ENCODE measurements around the gene RGPD3.
A peak's percentile ranks its signal among the peaks of the same experiment; 100 is the strongest.
"Not testable (repeated sequence)": the region's sequence is repeated elsewhere in the genome, so short reads cannot be mapped to it uniquely, and the experiment has no call there.

Gene RGPD3

GRCh38 chr2:106468107-106468506 is at the start of gene RGPD3:
Gene RGPD3 (minus strand): TSS chr2:106468413. CDS start chr2:106468288, 125 bp downstream.
- in situ Hi-C loops (cut with MboI; ENCODE audit: low pct_unique_long_range_greater_than_20kb, low sequenced_read_pairs); DNase-seq: not testable (repeated sequence)

- in situ Hi-C loops (cut with MboI; ENCODE audit: low pct_unique_long_range_greater_than_20kb, low sequenced_read_pairs) = no loop called here
- DNase-seq = no peak
These were observed 49.1 kb upstream of the RGPD3 start for GRCh38 chr2:106517329-106517728.

- DNase-seq = no peak
- in situ Hi-C loops (cut with MboI; ENCODE audit: low pct_unique_long_range_greater_than_20kb, low sequenced_read_pairs) = no loop called here
These were observed 48.7 kb upstream of the RGPD3 start for GRCh38 chr2:106516864-106517263.

- in situ Hi-C loops (cut with MboI; ENCODE audit: low pct_unique_long_range_greater_than_20kb, low sequenced_read_pairs) = no loop called here
- no peak for DNase-seq
These were observed 48.2 kb upstream of the RGPD3 start for GRCh38 chr2:106516436-106516835.

GRCh38 chr2:106514827-106515226 is 46.6 kb upstream of the RGPD3 start:
- peak; percentile 31 for DNase-seq
- in situ Hi-C loops (cut with MboI; ENCODE audit: low pct_unique_long_range_greater_than_20kb, low sequenced_read_pairs) = not testable (repeated sequence)

- in situ Hi-C loops (cut with MboI; ENCODE audit: low pct_unique_long_range_greater_than_20kb, low sequenced_read_pairs) = not testable (repeated sequence)
These were observed 45.2 kb upstream of the RGPD3 start for GRCh38 chr2:106513391-106513790.

GRCh38 chr2:106511934-106512333 is 43.7 kb upstream of the RGPD3 start:
- not testable (repeated sequence) for DNase-seq

More at GRCh38 chr2:106513391-106513790, 45.2 kb upstream of the RGPD3 start:
- not testable (repeated sequence) for DNase-seq

GRCh38 chr2:106511476-106511901 is 43.3 kb upstream of the RGPD3 start:
- DNase-seq = peak; percentile 56
- in situ Hi-C loops (cut with MboI; ENCODE audit: low pct_unique_long_range_greater_than_20kb, low sequenced_read_pairs) = not testable (repeated sequence)

More at GRCh38 chr2:106511934-106512333, 43.7 kb upstream of the RGPD3 start:
- in situ Hi-C loops (cut with MboI; ENCODE audit: low pct_unique_long_range_greater_than_20kb, low sequenced_read_pairs) = not testable (repeated sequence)

GRCh38 chr2:106510791-106511190 is 42.6 kb upstream of the RGPD3 start:
- DNase-seq; in situ Hi-C loops (cut with MboI; ENCODE audit: low pct_unique_long_range_greater_than_20kb, low sequenced_read_pairs): not testable (repeated sequence)

GRCh38 chr2:106509374-106509770 is 41.2 kb upstream of the RGPD3 start:
- in situ Hi-C loops (cut with MboI; ENCODE audit: low pct_unique_long_range_greater_than_20kb, low sequenced_read_pairs); DNase-seq: not testable (repeated sequence)

- DNase-seq; in situ Hi-C loops (cut with MboI; ENCODE audit: low pct_unique_long_range_greater_than_20kb, low sequenced_read_pairs): not testable (repeated sequence)
These were observed 40.6 kb upstream of the RGPD3 start for GRCh38 chr2:106508660-106509373.

GRCh38 chr2:106506002-106506687 is 37.9 kb upstream of the RGPD3 start:
- DNase-seq; in situ Hi-C loops (cut with MboI; ENCODE audit: low pct_unique_long_range_greater_than_20kb, low sequenced_read_pairs): not testable (repeated sequence)

- DNase-seq; in situ Hi-C loops (cut with MboI; ENCODE audit: low pct_unique_long_range_greater_than_20kb, low sequenced_read_pairs): not testable (repeated sequence)
These were observed 36.6 kb upstream of the RGPD3 start for GRCh38 chr2:106504787-106505186.

- DNase-seq; in situ Hi-C loops (cut with MboI; ENCODE audit: low pct_unique_long_range_greater_than_20kb, low sequenced_read_pairs): not testable (repeated sequence)
These were observed 36.0 kb upstream of the RGPD3 start for GRCh38 chr2:106504192-106504591.

- DNase-seq; in situ Hi-C loops (cut with MboI; ENCODE audit: low pct_unique_long_range_greater_than_20kb, low sequenced_read_pairs): not testable (repeated sequence)
These were observed 34.1 kb upstream of the RGPD3 start for GRCh38 chr2:106502351-106502750.

- in situ Hi-C loops (cut with MboI; ENCODE audit: low pct_unique_long_range_greater_than_20kb, low sequenced_read_pairs); DNase-seq: not testable (repeated sequence)
These were observed 32.1 kb upstream of the RGPD3 start for GRCh38 chr2:106500350-106500749.

- in situ Hi-C loops (cut with MboI; ENCODE audit: low pct_unique_long_range_greater_than_20kb, low sequenced_read_pairs); DNase-seq: not testable (repeated sequence)
These were observed 30.3 kb upstream of the RGPD3 start for GRCh38 chr2:106498549-106498948.

- DNase-seq; in situ Hi-C loops (cut with MboI; ENCODE audit: low pct_unique_long_range_greater_than_20kb, low sequenced_read_pairs): not testable (repeated sequence)
These were observed 24.7 kb upstream of the RGPD3 start for GRCh38 chr2:106492913-106493312.

GRCh38 chr2:106492399-106492798 is 24.2 kb upstream of the RGPD3 start:
- in situ Hi-C loops (cut with MboI; ENCODE audit: low pct_unique_long_range_greater_than_20kb, low sequenced_read_pairs) = not testable (repeated sequence)
- DNase-seq = peak; percentile 27

GRCh38 chr2:106489701-106490100 is 21.5 kb upstream of the RGPD3 start:
- DNase-seq; in situ Hi-C loops (cut with MboI; ENCODE audit: low pct_unique_long_range_greater_than_20kb, low sequenced_read_pairs): not testable (repeated sequence)

All from KBM-7 (cell line).